ENCODE measurements around the gene AMPD3. TPM values are rescaled to one million over a fixed set of nuclear protein-coding genes. Genes with fewer than 3 reads are reported as not detected.
A peak's percentile ranks its signal among the peaks of the same experiment; 100 is the strongest.

The AMPD3 gene
- total RNA-seq, 4 donors from 2014 or later = 8.7 to 15.2 (median 9.8) TPM

GRCh38 chr11:10503221-10503620 is 48.2 kb downstream of the AMPD3 start:
- peak overlapping the region in 1 of 4 donors; percentile 29 for H3K27ac ChIP-seq
- DNase-seq = no peak
- 49 to 93% methylated on average over 2 of the region's 2 CpGs for WGBS, 2 donors

GRCh38 chr11:10503777-10504480 is 48.9 kb downstream of the AMPD3 start:
- no peaks in the 10 kb centered on the region for H3K27me3 ChIP-seq
- no peak overlapping the region for H3K27ac ChIP-seq
- no peak overlapping the region for H3K4me3 ChIP-seq
- DNase-seq = no peak
- no peaks in the 10 kb centered on the region for H3K9me3 ChIP-seq
- intact Hi-C loops (cut with DNase I) = no loop called here
- H3K36me3 ChIP-seq = peaks cover 0 to 71% (median 0%) of the 10 kb centered on the region in 3 donors
- 79 to 82% methylated on average over 5 of the region's 5 CpGs for WGBS, 2 donors
- peaks cover 9 to 29% (median 13%) of the 10 kb centered on the region in 3 donors for H3K4me1 ChIP-seq
- TF ChIP-seq POLR2A (IDR thresholded peaks at IDR 0.05) (no peak), CTCF (IDR thresholded peaks at IDR 0.05) (no peak)

More at GRCh38 chr11:10503221-10503620, 48.2 kb downstream of the AMPD3 start:
- TF ChIP-seq CTCF (IDR thresholded peaks at IDR 0.05) (no peak), POLR2A (IDR thresholded peaks at IDR 0.05) (no peak)
- Histone ChIP-seq H3K9me3 (no peaks in the 10 kb centered on the region), H3K36me3 (peaks cover 0 to 78% (median 3%) of the 10 kb centered on the region in 3 donors), H3K27me3 (no peaks in the 10 kb centered on the region), H3K4me3 (no peak overlapping the region), H3K4me1 (peaks cover 9 to 36% (median 19%) of the 10 kb centered on the region in 3 donors)
- intact Hi-C loops (cut with DNase I) = no loop called here

GRCh38 chr11:10504490-10504889 is 49.4 kb downstream of the AMPD3 start:
- Histone ChIP-seq H3K27ac (no peak overlapping the region), H3K36me3 (peaks cover 0 to 65% (median 0%) of the 10 kb centered on the region in 3 donors), H3K27me3 (no peaks in the 10 kb centered on the region), H3K4me3 (no peak overlapping the region), H3K9me3 (no peaks in the 10 kb centered on the region), H3K4me1 (peaks cover 6 to 23% (median 9%) of the 10 kb centered on the region in 3 donors)
- no peak for TF ChIP-seq POLR2A (IDR thresholded peaks at IDR 0.05)
- no peak for TF ChIP-seq CTCF (IDR thresholded peaks at IDR 0.05)
- intact Hi-C loops (cut with DNase I) = no loop called here
- 94 to 96% methylated on average over 5 to 11 of the region's 11 CpGs for WGBS, 2 donors
- DNase-seq = no peak

- Histone ChIP-seq H3K4me3 (no peak overlapping the region), H3K4me1 (peaks cover 2 to 13% (median 3%) of the 10 kb centered on the region in 3 donors), H3K27ac (no peak overlapping the region), H3K27me3 (no peaks in the 10 kb centered on the region), H3K9me3 (no peaks in the 10 kb centered on the region), H3K36me3 (peaks cover 0 to 56% (median 0%) of the 10 kb centered on the region in 3 donors)
- DNase-seq = no peak
- TF ChIP-seq CTCF (IDR thresholded peaks at IDR 0.05) = no peak
- TF ChIP-seq POLR2A (IDR thresholded peaks at IDR 0.05) = no peak
- WGBS, 2 donors = 69 to 77% methylated on average over 6 of the region's 6 CpGs
- intact Hi-C loops (cut with DNase I) = no loop called here
Observed at GRCh38 chr11:10505278-10506007, 50.4 kb downstream of the AMPD3 start.

- no peak for TF ChIP-seq CTCF (IDR thresholded peaks at IDR 0.05)
- no peak for TF ChIP-seq POLR2A (IDR thresholded peaks at IDR 0.05)
- H3K4me1 ChIP-seq = peaks cover 2 to 8% (median 3%) of the 10 kb centered on the region in 3 donors
- H3K36me3 ChIP-seq = peaks cover 0 to 51% (median 0%) of the 10 kb centered on the region in 3 donors
- H3K9me3 ChIP-seq = no peaks in the 10 kb centered on the region
- H3K27ac ChIP-seq = no peak overlapping the region
- no peaks in the 10 kb centered on the region for H3K27me3 ChIP-seq
- intact Hi-C loops (cut with DNase I) = no loop called here
- no peak overlapping the region for H3K4me3 ChIP-seq
- no peak for DNase-seq
Observed at GRCh38 chr11:10506008-10506370, 50.9 kb downstream of the AMPD3 start.
